Liver (tissue), 9 donors: ENCODE results near the gene IGF2R. TPM values are rescaled to one million over a fixed set of nuclear protein-coding genes. Genes with fewer than 3 reads are reported as not detected.

ENCODE experiments used
- DNase-seq: peaks from one replicate; pipeline ENCODE4 v3.0.0-alpha.2; 2017; ENCODE audit warnings: low spot score
- H3K27ac ChIP-seq, 2 donors: one replicate each; pipeline ENCODE4 v1.7.0; 2013; ENCODE audit warnings: inconsistent platforms in 2 of 2, low read length in 2 of 2, control low read depth in 1 of 2, low read depth in 1 of 2, mild to moderate bottlenecking in 1 of 2
- H3K27me3 ChIP-seq, 4 donors: one replicate each; pipeline versions ENCODE4 v1.6.1 to v1.7.0; 2013; ENCODE audit warnings: low read length in 3 of 4, inconsistent platforms in 1 of 4, mild to moderate bottlenecking in 1 of 4, moderate library complexity in 1 of 4; ENCODE audit not compliant: control insufficient read depth in 4 of 4, insufficient read depth in 4 of 4
- H3K36me3 ChIP-seq, 4 donors: one replicate each; pipeline versions ENCODE4 v1.6.1 to v1.7.0; 2013; ENCODE audit warnings: low read length in 3 of 4, mild to moderate bottlenecking in 3 of 4, low read depth in 1 of 4, moderate library complexity in 1 of 4; ENCODE audit not compliant: control insufficient read depth in 4 of 4, insufficient read depth in 3 of 4
- H3K4me1 ChIP-seq, 4 donors: one replicate each; pipeline versions ENCODE4 v1.6.1 to v1.7.0; 2013; ENCODE audit warnings: low read length in 3 of 4, mild to moderate bottlenecking in 3 of 4, moderate library complexity in 1 of 4; ENCODE audit not compliant: control insufficient read depth in 4 of 4, insufficient read depth in 4 of 4
- H3K4me3 ChIP-seq, 3 donors: one replicate each; pipeline versions ENCODE4 v1.6.1 to v1.7.0; 2013; ENCODE audit warnings: low read length in 3 of 3, control low read depth in 1 of 3, low read depth in 1 of 3, mild to moderate bottlenecking in 1 of 3
- H3K9ac ChIP-seq, 2 donors: one replicate each; pipeline ENCODE4 v1.7.0; 2013; ENCODE audit warnings: low read length in 2 of 2, mild to moderate bottlenecking in 2 of 2, moderate library complexity in 2 of 2, control low read depth in 1 of 2, low read depth in 1 of 2
- H3K9me3 ChIP-seq, 4 donors: one replicate each; pipeline versions ENCODE4 v1.6.1 to v1.7.0; 2013; ENCODE audit warnings: low read length in 3 of 4; ENCODE audit not compliant: control insufficient read depth in 4 of 4
- ATF3 ChIP-seq: IDR thresholded peaks from 2 replicates; pipeline ENCODE4 v1.6.1; 2016; ENCODE audit warnings: antibody characterized with exemption
- CTCF ChIP-seq: fragments of 150-350 bp; IDR thresholded peaks from 2 replicates; pipeline ENCODE4 v1.5.1; 2017; ENCODE audit warnings: improper control_type of control experiment, low read depth, low read length; ENCODE audit not compliant: missing input control
- EGR1 ChIP-seq, 2 donors: IDR thresholded peaks; 2 replicates each; pipeline ENCODE4 v1.6.1; 2016 to 2018; ENCODE audit warnings: antibody characterized with exemption in 2 of 2, low read depth in 2 of 2
- FOXA1 ChIP-seq: IDR thresholded peaks from 2 replicates; pipeline ENCODE4 v1.6.1; 2016; ENCODE audit warnings: antibody characterized with exemption
- FOXA2 ChIP-seq: IDR thresholded peaks from 2 replicates; pipeline ENCODE4 v1.6.1; 2016; ENCODE audit warnings: antibody characterized with exemption
- GABPA ChIP-seq, 2 donors: IDR thresholded peaks in 1 of 2; conservative IDR thresholded peaks in 1 of 2; 2 replicates each; pipeline ENCODE4 v1.6.1; 2016; ENCODE audit warnings: antibody characterized with exemption in 2 of 2, mild to moderate bottlenecking in 1 of 2, moderate library complexity in 1 of 2
- HNF4G ChIP-seq: IDR thresholded peaks from 2 replicates; pipeline ENCODE4 v1.6.1; 2016; ENCODE audit warnings: antibody characterized with exemption
- JUND ChIP-seq, 2 donors: IDR thresholded peaks; 2 replicates each; pipeline ENCODE4 v1.6.1; 2016; ENCODE audit warnings: antibody characterized with exemption in 2 of 2
- MAX ChIP-seq: IDR thresholded peaks from 2 replicates; pipeline ENCODE4 v1.6.1; 2016; ENCODE audit warnings: antibody characterized with exemption
- NR2F2 ChIP-seq: IDR thresholded peaks from 2 replicates; pipeline ENCODE4 v1.6.1; 2016; ENCODE audit warnings: antibody characterized with exemption
- RXRA ChIP-seq, 2 donors: IDR thresholded peaks; 2 replicates each; pipeline ENCODE4 v1.6.1; 2017 to 2018; ENCODE audit warnings: antibody characterized with exemption in 2 of 2, mild to moderate bottlenecking in 1 of 2
- TAF1 ChIP-seq: conservative IDR thresholded peaks from 2 replicates; pipeline ENCODE4 v1.6.1; 2016; ENCODE audit warnings: antibody characterized with exemption, mild to moderate bottlenecking
- YY1 ChIP-seq: IDR thresholded peaks from 2 replicates; pipeline ENCODE4 v1.6.1; 2016; ENCODE audit warnings: antibody characterized with exemption, mild to moderate bottlenecking
- ZBTB33 ChIP-seq: IDR thresholded peaks from 2 replicates; pipeline ENCODE4 v1.6.1; 2016; ENCODE audit warnings: antibody characterized with exemption
- WGBS: extraction: QIAGEN DNeasy Blood & Tissue Kit; methylation state at CpG from one replicate; pipeline ENCODE4 v1.1.7; 2013; 5-methylcytosine and 5-hydroxymethylcytosine counted together
- polyA plus RNA-seq, 2 donors: library from polyadenylated mRNA; stranded (reverse) in 1 of 2; unstranded in 1 of 2; fragments of 200-250 nt in 1 of 2; fragments of >200 nt in 1 of 2; fragmentation: Nextera tagmentation in 1 of 2; extraction: Ambion mirVana in 1 of 2; gene quantifications; one replicate each; pipeline versions ENCODE4 v1.2.1 to v1.2.3, GENCODE V29; 2013 to 2015
- total RNA-seq, 2 donors: library from RNA; depleted of rRNA; stranded (reverse); fragments of >200 nt; gene quantifications; one replicate each; pipeline ENCODE4 v1.2.3, GENCODE V29; 2014
- donor health status: healthy.
- donor health status: healthy.
- donor health status: healthy.
- donor health status: healthy.
- donor health status: healthy.

The IGF2R gene
- total and polyA plus RNA-seq, 4 donors: 16.6 to 84.9 (median 45.7) TPM

DNA sequence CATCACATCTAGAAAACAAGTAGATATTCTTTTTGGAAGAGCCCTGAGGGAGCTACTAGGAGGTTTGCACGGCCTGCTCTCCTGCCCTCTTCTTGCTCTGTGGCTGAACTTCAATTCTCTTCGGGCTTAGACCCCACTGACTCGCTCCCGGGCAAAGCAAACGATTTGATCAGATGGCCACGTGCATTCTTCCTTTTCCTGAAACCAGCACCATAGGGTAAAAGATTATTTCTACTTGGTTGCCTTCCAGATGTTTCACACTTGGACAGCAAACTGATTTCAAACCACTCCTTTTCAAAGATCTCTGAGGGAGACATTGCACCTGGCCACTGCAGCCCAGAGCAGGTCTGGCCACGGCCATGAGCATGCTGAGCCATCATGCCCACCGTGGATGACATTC lies 152.7 kb downstream of the IGF2R start, which contains the start of gene SLC22A1 (continued):
- TF ChIP-seq ATF3: no peak
- TF ChIP-seq HNF4G: no peak
- peak; percentile 81 for TF ChIP-seq TAF1
- TF ChIP-seq CTCF: no peak

DNA sequence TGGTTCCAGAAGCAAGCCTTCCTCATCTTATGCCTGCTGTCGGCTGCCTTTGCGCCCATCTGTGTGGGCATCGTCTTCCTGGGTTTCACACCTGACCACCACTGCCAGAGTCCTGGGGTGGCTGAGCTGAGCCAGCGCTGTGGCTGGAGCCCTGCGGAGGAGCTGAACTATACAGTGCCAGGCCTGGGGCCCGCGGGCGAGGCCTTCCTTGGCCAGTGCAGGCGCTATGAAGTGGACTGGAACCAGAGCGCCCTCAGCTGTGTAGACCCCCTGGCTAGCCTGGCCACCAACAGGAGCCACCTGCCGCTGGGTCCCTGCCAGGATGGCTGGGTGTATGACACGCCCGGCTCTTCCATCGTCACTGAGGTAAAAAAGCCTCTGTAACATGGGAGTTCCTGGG lies 153.1 kb downstream of the IGF2R start:
- no peak for DNase-seq
- peaks cover 0 to 10% (median 3%) of the 10 kb centered on the region in 4 donors for H3K36me3 ChIP-seq
- H3K9ac ChIP-seq: peak overlapping the region; percentile 90 to 100
- H3K27me3 ChIP-seq: no peaks in the 10 kb centered on the region
- H3K27ac ChIP-seq: peak overlapping the region; percentile 98
- H3K4me1 ChIP-seq: peaks cover 0 to 15% (median 4%) of the 10 kb centered on the region in 4 donors
- H3K9me3 ChIP-seq: peaks cover 0 to 4% (median 0%) of the 10 kb centered on the region in 4 donors
- TF ChIP-seq RXRA (IDR thresholded peaks at IDR 0.05): no peak
- no peak for TF ChIP-seq CTCF
- no peak for TF ChIP-seq FOXA1
- TF ChIP-seq FOXA2: no peak
- no peak for TF ChIP-seq ATF3
- TF ChIP-seq ZBTB33: no peak
- TF ChIP-seq JUND (IDR thresholded peaks at IDR 0.05): no peak
- TF ChIP-seq GABPA (IDR thresholded peaks at IDR 0.05 in 1 of 2, conservative IDR thresholded peaks at IDR 0.05 in 1 of 2): no peak
- no peak for TF ChIP-seq EGR1 (IDR thresholded peaks at IDR 0.05; ENCODE audit: low read depth in 2 of 2)
- TF ChIP-seq NR2F2: no peak
- TF ChIP-seq YY1: no peak
- TF ChIP-seq MAX: no peak
- 37% methylated on average over 14 of the region's 14 CpGs for WGBS
- peak overlapping the region; percentile 50 to 80 (median 54) for H3K4me3 ChIP-seq
